ENCODE data around the gene OLFML2B.

GRCh38 chr1:161962091-161962887 is 61.4 kb downstream of the OLFML2B start:
- TF ChIP-seq, protein P1, sequence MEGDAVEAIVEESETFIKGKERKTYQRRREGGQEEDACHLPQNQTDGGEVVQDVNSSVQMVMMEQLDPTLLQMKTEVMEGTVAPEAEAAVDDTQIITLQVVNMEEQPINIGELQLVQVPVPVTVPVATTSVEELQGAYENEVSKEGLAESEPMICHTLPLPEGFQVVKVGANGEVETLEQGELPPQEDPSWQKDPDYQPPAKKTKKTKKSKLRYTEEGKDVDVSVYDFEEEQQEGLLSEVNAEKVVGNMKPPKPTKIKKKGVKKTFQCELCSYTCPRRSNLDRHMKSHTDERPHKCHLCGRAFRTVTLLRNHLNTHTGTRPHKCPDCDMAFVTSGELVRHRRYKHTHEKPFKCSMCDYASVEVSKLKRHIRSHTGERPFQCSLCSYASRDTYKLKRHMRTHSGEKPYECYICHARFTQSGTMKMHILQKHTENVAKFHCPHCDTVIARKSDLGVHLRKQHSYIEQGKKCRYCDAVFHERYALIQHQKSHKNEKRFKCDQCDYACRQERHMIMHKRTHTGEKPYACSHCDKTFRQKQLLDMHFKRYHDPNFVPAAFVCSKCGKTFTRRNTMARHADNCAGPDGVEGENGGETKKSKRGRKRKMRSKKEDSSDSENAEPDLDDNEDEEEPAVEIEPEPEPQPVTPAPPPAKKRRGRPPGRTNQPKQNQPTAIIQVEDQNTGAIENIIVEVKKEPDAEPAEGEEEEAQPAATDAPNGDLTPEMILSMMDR (IDR thresholded peaks at IDR 0.05; ENCODE audit: low read depth, low read length, poor library complexity, severe bottlenecking), result no peak
- TF ChIP-seq EZH2phosphoT487 (IDR thresholded peaks at IDR 0.05; ENCODE audit: borderline replicate concordance, low read length), result no peak
